GM12891 (cell line): Measurements from ENCODE around the gene PRSS58.

Experiments used
- DNase-seq: peaks from one replicate; pipeline ENCODE4 v3.0.0; 2011; ENCODE audit warnings: low spot score; ENCODE audit not compliant: insufficient read length
- FAIRE-seq: peaks from 2 replicates; lab custom pipeline; 2011; peaks lifted over from hg19 to GRCh38; lab: Jason Lieb, UNC
- PAX5 ChIP-seq: IDR thresholded peaks from 2 replicates; pipeline ENCODE4 v1.6.1; 2011; ENCODE audit warnings: low read length, moderate library complexity, mild to moderate bottlenecking; ENCODE audit not compliant: insufficient read depth, severe bottlenecking
- POLR2A ChIP-seq: IDR thresholded peaks from 2 replicates; pipeline ENCODE4 v1.6.1; 2011; ENCODE audit warnings: low read depth, low read length, control low read depth
- POLR2AphosphoS5 ChIP-seq: IDR thresholded peaks from 2 replicates; pipeline ENCODE4 v1.6.1; 2011; ENCODE audit warnings: low read depth, low read length, control low read depth
- POU2F2 ChIP-seq: IDR thresholded peaks from 2 replicates; pipeline ENCODE4 v1.6.1; 2011; ENCODE audit warnings: low read depth, mild to moderate bottlenecking, control low read depth, low read length, moderate library complexity
- SPI1 ChIP-seq: IDR thresholded peaks from 2 replicates; pipeline ENCODE4 v1.6.1; 2011; ENCODE audit warnings: low read depth, low read length, control low read depth
- TAF1 ChIP-seq: IDR thresholded peaks from 2 replicates; pipeline ENCODE4 v1.6.1; 2011; ENCODE audit warnings: low read depth, low read length, control low read depth

The PRSS58 gene

DNA sequence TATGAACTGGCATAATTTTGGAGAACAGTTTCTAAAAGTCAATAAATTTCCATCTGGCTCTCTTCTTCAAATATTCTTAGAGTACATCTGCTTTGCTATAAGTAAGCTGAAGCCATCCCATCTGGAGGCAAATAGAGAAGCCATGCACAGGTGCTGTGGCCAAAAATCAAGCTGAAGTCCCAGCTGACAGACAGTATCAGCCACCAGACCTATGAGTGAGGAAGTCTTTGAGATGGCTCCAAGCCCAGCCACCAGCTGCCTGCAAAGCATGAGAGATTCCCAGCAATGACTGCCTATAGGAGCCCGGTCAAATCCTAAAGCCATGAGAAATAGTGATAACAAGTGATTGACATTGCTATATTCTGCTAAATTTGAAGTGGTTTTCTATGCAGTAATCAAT, 21.7 kb upstream of the PRSS58 start:
- TF ChIP-seq POLR2AphosphoS5 (no peak), TAF1 (no peak), POLR2A (no peak), POU2F2 (no peak), SPI1 (no peak), PAX5 (no peak)
- no peak for FAIRE-seq
- no peak for DNase-seq

DNA sequence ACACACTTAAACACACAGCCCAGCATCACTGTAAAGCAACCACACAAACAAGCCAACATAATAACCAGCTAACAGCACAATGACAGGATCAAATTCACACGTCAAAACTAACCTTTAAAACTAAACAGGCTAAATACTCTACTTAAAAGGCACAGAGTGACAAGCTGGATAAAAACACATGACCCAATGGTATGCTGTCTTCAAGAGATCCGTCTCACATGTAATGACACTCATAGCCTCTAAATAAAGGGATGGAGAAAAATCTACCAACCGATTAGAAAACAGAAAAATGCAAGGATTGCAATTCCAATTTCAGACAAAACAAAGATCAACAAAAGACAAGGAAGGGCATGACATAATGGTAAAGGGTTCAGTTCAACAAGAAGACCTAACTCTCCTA, 17.2 kb upstream of the PRSS58 start:
- FAIRE-seq (no peak), DNase-seq (no peak)
- TF ChIP-seq PAX5 (no peak), TAF1 (no peak), POU2F2 (no peak), POLR2AphosphoS5 (no peak), SPI1 (no peak), POLR2A (no peak)

DNA sequence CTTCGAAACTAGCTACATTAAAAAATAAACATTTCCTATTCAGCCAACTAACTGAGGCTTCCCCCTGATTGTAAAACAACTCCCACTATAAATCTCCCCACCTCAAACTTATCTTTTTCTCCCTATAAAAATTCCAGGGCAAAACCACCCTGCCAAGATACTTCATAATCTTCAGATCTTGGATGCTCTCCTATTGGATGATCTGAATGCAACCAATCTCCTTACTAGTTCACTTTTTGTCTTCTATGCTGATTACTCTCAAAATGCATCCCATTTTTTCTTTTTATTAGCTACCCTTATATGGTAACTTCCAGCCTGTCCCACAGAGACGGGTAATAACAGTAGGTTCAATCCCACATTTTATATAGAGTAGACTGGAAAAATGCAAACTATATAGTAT, 15.0 kb upstream of the PRSS58 start:
- TF ChIP-seq PAX5 (no peak), POU2F2 (no peak), POLR2AphosphoS5 (no peak), TAF1 (no peak), POLR2A (no peak), SPI1 (no peak)
- FAIRE-seq (no peak), DNase-seq (no peak)

DNA sequence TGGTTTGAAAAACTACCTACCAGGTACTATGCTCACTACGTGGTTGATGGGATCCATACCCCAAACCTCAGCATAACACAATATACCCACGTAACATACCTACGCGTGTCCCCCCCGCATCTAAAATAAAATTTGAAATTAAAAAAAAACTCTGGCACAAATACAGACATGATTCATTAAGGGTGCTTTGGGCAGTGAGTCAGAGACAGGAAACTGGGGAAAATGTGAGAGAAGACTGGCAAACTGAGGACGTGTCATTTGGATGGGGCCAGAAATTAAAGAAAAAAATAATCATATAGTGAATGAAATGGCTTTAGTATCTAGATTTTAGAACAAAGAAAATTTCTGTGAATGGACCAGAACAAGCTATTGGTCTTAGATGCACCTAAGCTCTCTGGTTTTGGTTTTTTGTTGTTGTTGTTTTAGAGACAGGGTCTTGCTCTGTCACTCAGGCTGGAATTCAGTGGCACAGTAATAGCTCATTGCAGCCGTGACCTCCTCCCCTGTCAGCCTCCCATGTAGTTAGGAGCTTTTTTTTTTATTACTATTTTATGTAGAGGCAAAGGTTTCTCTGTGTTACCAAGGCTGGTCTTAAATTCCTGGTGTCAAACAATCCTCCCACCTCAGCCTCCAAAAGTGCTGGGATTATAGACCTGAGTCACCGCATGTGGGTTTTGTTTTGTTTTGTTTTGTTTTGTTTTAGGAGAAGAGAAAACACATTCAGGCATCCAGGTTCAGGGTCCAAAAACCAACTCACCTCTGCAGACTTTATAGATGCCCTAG, 5.9 kb upstream of the PRSS58 start:
- no peak for TF ChIP-seq POLR2AphosphoS5
- TF ChIP-seq POU2F2 = no peak
- no peak for TF ChIP-seq SPI1
- TF ChIP-seq POLR2A = no peak
- TF ChIP-seq TAF1 = no peak
- no peak for TF ChIP-seq PAX5
- no peak for FAIRE-seq
- DNase-seq = no peak

DNA sequence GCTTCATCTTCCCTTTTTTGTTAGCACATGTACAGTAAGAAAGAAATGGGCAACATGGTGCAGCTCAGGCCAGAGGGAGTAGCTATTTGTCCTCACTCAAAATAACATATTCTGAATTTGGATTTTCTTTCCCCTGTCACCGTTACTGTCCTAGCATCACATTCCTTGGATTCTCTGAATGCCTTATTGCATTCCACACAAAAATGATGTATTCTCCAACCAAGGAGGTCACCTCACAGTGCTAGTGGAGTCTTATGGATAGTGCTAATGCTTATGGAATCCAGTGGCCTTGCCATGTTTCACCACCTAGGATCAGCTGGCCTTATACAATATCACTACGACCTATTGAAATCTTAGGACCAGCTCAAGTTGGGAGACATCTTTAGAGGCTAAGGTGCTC, 7.2 kb downstream of the PRSS58 start:
- TF ChIP-seq POU2F2 (no peak), SPI1 (no peak), TAF1 (no peak), PAX5 (no peak), POLR2A (no peak), POLR2AphosphoS5 (no peak)
- DNase-seq (no peak), FAIRE-seq (no peak)

DNA sequence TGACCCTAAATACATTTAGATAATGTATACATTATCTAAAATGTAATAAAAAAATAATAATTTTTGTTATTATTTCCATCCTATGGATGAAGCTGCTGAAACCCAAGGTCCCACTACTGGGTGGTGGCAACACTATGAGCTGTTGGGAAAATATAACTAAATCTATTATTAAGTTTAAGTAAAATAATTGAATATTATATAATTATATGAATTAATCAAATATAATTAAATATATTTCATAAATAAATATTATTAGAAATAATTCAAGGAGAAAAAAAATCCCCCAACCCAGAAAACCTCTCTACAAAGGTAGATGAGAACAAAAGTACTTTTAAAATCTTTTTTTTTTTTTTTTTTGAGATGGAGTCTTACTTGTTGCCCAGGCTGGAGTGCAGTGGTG, 7.9 kb downstream of the PRSS58 start:
- DNase-seq (no peak), FAIRE-seq (no peak)
- TF ChIP-seq POU2F2 (no peak), PAX5 (no peak), POLR2AphosphoS5 (no peak), TAF1 (no peak), SPI1 (no peak), POLR2A (no peak)

DNA sequence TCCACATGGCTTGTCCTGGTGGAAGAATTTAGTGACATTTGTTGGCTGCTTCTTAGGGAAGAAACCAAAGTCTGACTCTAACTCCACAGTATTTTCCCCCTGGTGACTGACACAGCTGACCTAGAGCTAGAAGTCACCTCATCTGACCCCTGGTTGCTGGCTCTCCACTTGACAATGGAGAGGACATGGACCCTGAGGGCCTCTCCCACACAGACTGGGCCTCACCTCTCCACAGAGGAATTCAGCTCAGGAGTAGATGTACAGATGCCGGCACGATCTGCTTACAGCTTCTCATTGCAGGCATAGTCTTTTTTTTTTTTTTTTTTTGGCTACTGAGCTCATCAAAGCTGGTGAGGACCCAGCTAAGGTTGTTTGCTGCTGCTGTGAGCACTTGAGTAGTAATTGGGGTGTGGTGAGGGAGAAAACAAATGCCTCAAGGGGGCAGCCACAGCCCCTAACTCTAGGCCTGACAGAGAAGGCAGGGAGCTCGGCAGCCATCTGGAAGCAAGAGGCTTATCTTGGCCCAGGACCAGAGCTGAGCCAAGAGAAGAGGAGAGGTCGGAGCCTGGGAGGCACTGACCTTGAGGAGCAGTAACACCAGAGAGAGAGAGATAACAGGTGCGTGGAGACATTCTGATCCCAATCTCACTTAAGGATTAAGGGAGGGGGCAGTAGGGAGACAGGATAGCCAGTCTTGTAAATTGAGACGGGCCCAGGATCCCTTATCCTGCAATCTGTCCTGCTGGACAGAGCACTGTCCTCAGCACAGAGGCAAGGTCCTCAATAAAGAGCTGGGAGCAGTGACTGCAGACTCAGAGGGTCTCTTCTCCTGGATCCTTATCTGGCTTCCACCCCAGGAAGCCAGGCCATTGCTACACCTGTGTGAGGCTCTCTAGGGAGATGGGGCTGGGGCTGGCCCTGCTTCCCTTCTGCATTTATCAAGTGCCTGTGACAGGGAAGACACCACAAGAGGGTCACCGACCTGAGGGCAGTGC, 9.4 kb downstream of the PRSS58 start:
- FAIRE-seq (no peak), DNase-seq (no peak)
- TF ChIP-seq TAF1 = no peak
- no peak for TF ChIP-seq POLR2A
- no peak for TF ChIP-seq SPI1
- TF ChIP-seq POU2F2 = no peak
- TF ChIP-seq PAX5 = no peak

DNA sequence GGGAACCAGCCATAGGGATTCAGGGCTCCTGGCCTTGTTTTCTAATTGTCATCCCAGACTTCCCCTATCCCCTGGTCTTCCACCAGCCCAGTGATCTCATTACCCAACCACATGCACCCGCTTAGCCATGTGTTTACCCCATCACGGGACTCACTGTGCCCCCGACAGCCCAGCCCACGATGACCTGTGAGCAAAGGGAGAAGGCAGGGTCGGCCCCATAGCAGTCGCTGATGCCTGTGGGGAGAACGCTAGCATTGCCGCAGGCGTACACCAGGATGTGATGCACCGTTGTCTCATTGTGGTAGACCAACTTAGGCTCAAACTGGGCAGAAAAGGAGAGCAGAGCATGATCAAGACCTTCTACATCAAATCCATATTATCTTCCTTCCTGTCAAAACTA, 14.0 kb downstream of the PRSS58 start:
- FAIRE-seq = no peak
- no peak for DNase-seq
- TF ChIP-seq SPI1 = no peak
- no peak for TF ChIP-seq TAF1
- no peak for TF ChIP-seq POU2F2
- TF ChIP-seq PAX5 = no peak
- no peak for TF ChIP-seq POLR2AphosphoS5
- TF ChIP-seq POLR2A = no peak

DNA sequence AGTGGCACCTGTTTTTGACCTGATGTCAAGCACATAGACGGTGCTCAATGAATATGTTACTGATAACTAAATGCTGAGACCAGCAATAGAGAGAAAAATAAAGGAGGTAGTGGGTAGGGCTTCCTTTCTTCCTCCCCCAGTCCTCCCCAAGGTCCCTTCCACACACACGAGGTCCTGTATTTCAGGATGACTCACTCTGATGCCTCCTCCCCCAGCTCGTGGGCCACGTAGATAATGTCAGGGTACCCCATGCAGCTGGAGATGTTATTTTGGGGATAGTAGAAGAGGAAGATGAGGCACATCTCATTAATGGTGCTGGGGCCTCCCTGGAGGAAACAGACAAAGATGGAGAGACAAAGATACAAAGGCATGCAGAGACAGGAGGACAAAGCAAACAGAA, 17.3 kb downstream of the PRSS58 start:
- DNase-seq (no peak), FAIRE-seq (no peak)
- TF ChIP-seq POLR2AphosphoS5 (no peak), SPI1 (no peak), PAX5 (no peak), POU2F2 (no peak), TAF1 (no peak)
